HG03135 (cell line): Measurements from ENCODE around the gene MIOX.

Source experiments
- ATAC-seq: cut with Tn5 transposase; IDR thresholded peaks from one replicate; pipeline ENCODE4 v1.9.1; 2021; ENCODE audit warnings: mild to moderate bottlenecking, moderate library complexity; ENCODE audit not compliant: unreplicated experiment

The MIOX gene

DNA sequence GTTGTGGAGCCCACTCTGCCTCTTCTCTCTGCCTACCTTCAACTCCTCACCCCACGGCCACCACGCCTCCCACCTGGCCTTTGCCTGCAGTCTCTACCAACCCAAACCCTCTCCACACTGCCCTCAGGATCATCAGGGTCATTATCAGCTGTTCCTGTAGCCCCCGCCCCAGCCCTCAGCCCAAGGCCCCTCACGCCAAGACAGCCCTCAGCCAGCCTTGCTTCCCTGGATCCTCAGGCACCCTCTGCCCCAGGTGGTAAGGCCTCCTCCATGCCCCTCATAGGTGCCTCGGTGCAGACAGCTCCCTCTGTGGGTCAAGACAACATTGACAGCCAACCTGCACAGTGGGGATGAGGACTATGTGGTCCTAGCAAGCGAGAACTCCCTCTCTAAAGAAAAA, 13.6 kb upstream of the MIOX start:
- ATAC-seq: no peak

DNA sequence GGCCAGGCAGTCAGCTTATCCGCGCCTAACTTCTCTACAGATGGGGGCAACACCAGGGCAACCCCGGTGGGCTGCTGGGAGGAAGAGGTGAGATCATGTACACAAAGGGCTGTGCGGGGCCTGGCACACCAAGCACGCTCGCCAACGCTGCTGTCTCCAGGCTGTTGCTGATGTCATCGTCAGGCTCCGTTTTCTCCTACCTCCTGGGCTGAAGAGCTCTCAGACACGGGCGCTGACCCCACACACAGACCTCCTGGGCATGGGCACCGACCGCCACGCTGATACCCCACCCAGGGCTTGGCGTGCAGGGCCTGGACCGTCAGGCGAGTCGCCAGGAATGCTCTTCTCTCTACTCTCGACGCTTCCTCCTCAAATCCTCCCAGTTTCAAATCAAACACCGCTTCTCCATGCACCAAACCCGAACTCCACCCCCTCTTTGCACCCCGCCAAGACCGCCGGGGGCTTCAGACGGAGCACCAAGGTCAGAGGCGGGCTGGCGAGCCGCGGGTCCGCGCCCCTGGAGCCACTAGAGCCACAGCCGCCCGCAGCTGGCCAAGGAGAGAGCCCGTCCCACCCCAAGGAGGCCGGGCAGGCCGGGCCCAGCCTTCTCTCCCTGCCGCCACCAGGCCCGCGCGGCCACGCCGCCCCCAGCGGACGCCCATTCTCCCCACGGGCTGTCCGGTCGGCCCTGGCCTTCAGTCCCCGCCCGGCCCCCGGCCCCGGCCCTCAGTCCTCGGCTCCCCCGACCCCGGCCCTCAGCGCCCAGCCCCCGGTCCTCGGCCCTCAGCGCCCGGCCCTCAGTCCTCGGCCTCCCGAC, 12.6 kb upstream of the MIOX start:
- ATAC-seq: no peak

DNA sequence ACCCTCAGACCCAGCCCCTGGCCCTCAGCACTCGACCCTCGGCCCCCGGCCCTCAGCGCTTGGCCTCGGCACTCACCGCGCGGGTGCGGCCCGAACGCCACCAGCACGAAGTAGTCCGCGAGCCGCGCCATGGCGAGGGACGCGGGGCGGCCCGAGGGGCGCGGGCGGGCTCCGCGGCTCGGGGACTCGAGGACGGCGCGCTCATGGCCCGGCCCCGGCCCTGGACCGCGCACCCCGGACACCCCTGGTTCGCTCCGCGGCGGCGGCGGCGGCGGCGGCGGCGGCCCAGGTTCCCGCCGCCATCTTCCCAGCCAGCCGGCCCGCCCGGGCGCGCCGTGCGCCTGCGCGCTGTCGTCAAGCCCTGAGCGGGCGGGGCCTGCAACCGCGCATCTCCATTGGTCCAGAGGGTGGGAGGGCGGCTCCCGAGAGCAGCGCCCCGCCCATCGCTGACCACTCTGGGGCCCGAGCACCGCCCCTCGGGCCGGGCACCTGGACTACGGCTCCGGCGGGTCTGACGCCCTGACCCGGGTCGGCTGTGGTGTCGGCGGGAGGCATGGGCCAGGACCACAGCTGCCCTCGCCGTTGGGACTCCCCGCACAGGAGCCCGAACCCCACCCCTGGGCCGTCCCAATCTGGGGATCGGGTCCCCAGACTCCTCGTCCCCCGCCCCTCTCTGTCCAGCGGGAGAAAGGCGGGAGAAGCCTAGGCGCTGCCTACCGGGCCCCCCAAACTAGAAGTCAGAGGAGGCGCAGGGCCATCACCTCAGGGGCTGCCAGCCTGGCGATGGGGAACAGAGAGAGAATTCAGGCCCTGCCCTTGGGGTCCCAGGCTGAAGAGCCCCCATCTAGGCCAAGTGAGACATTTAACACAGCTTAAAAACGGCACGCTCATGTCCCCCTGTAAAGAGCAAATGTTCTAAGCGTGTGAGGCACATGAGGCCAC, 11.7 kb upstream of the MIOX start, which contains the start of gene SBF1:
Gene SBF1, minus strand, starts transcription at position 326 of the 942 bp plus-strand sequence. Its CDS starts 195 bp downstream, at position 131.
- peak; percentile 69 for ATAC-seq

DNA sequence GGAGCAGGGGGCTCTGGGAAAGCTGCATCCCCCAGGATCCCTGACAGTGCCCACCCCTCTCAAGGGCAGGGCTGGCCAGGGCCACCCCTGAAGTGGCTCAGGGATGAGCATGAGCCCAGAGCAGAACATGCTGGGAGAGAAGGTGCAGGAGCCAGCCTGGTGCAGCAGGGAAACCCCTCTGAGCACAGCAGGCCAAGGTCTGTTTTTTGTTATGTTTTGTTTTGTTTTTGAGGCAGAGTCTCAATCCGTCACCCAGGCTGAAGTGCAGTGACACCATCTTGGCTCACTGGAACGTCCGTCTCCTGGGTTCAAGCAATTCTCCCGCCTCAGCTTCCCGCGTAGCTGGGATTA, 11.0 kb upstream of the MIOX start:
- ATAC-seq: no peak

- ATAC-seq: no peak
Measured at GRCh38 chr22:50476868-50477267, 9.8 kb upstream of the MIOX start.

- ATAC-seq: no peak
Measured at GRCh38 chr22:50477923-50478322, 8.7 kb upstream of the MIOX start.

- ATAC-seq: no peak
Measured at GRCh38 chr22:50479721-50480120, 6.9 kb upstream of the MIOX start.

DNA sequence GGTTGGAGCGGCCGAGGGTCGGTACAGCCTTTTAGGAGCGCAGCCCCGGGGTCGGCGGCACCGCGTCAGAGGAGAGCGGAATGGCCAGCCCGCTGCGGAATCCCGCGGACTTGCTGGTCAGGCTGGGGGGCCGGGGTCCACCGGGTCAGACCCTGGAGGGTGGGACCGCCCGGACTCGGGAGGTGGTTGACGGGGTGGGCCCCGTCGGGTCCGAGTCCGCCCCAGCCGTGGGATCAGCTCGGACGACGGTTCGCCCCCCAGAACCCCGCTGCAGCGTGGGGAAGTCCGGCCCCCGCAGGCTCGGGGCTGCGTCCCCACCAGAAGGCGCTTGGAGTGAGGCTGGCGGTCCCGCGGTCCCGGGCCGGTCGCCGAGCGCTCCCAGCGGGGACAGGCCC, 5.6 kb upstream of the MIOX start:
- no peak for ATAC-seq

DNA sequence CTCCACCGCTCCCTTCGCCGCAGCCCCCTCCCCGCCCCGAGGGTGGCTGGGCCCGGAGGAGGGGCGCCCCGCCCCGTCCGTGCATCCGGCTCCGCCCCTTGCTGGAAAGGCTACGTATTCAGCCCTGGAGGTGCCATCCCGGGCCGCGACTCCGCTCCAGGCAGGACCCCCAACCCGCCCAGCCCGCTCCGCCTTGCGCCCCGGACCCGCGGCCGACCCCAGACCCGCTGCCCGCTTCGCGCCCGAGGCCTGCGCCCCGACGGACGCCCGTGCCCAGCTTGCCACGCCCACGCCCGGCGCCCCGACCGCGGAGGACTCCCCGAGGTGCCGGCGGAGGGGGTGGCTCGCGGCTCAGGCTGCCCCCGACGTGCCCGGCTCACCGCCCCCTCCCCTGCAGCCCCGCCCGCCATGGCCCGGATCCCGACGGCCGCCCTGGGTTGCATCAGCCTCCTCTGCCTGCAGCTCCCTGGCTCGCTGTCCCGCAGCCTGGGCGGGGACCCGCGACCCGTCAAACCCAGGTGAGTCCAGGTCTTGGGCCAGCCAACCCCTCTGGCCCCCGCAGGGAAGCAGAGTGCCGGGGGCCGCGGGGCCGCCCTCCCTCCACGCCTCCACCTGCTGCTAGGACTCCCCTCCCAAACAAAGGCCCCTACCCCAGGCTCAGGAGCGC, 5.1 kb upstream of the MIOX start, which contains the start of gene ADM2:
Gene ADM2, plus strand, starts transcription at position 104 of the 667 bp plus-strand sequence. Its CDS starts 305 bp downstream, at position 409.
- no peak for ATAC-seq

DNA sequence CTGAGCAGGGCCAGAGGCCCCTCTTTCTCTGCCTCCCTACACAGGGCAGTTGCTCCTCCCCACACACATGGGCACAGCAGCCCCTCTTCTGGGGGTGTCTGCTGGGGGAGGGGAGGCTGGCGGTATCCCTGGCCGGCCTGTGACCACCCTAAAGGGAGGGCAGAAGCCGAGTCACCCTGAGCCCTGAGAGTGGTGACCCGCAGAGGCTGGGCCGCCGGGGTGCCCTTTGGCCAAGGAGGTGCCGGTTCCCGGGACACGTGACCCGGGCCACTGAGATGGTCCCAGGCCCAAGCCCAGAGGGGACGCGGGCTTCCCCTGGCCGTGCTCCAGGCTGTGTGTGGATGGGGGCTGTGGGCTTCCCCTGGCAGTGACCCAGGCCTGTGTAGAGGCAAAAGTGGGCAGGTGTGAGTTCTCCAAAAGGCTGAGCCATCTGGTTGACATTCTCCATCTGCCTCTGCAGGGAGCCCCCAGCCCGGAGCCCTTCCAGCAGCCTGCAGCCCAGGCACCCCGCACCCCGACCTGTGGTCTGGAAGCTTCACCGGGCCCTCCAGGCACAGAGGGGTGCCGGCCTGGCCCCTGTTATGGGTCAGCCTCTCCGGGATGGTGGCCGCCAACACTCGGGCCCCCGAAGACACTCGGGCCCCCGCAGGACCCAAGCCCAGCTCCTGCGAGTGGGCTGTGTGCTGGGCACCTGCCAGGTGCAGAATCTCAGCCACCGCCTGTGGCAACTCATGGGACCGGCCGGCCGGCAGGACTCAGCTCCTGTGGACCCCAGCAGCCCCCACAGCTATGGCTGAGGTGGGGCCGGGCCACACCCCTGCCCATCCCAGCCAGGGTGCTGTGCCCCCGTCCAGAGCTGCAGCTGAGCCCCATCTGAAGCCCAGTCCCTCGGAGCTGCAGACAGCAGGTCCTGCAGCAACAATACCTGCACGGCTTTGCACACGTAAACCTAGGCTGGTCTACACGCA, 4.3 kb upstream of the MIOX start:
- ATAC-seq: no peak

DNA sequence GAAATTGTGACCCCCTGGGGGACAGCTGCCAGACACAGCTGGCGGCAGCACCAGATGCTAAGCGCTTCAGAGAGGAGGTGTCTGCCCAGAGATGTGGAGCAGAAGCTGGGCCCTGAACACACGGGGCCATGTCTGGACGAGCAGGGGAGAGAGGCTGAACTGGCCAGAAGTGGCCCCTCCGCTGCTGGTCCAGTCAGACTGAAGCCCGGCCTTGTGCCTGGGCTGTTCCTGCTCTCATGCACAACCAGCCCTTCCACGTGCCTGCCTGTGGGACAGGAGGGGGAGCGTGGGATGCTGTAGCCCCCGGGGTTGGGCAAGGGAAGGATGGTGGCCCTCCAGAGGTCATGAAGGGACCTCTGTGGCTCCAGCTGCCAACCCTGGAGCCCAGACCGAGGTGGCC, 3.6 kb upstream of the MIOX start:
- no peak for ATAC-seq

DNA sequence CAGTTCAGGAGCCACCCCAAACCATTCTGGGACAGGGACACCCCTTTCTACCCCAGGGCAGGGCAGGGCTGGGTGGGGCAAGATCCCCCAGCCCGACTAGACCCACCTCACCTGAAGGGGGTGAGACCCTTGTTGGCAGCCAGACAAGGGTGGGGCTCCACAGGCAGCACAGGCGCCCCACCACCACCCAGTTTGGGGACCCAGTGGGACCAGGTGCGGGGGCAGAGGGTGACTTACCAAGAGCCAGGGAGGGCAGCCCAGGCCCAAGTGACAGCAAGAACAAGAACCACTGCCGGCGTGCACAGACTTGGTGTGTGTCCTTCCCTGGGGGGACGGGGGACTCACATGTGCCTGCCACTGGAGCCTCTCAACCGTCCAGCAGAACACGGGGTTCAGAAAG, 3.1 kb upstream of the MIOX start:
- ATAC-seq: no peak

GRCh38 chr22:50483977-50484853, 2.4 kb upstream of the MIOX start:
- ATAC-seq: no peak

DNA sequence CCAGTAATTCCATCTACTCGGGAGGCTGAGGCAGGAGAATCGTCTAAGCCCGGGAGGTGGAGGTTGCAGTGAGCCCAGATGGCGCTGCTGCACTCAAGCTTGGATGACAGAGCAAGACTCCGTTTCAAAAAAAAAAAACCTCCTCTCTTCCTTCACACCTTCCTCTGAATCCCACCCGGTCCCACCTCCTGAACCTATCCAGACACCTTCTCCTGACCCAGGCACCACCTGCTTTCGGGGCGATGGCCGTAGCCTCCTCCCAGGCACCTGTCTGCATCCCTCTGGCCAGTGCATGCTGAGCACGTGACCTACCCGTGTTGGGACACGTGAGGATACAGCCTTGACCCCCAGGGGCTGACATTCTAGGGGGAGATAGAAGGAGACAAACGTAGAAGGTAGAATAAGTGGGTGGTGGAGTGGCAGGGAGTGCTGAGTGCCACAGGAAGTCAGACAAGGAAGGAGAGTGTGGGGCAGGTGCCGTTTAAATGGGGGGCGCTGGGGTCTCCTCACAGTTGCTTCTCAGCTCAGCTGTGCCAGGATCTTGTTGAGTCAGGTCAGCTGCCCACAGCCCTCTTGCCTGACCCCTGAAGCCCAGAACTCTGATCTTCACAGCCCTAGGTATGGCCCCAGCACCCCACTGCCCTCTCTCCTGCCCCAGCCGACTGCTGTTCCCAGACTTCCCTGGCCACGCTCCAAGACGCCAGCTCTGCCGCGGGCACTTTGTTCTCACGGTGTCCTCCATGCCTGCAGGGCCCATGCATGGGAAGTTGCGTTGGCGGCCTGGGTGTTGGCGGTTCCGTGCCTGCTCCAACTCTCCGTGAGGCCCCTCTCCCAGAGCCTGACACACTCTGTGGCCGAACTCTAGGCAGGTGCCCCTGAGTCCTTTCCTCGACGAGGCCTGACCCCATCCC, 1.2 kb upstream of the MIOX start:
- no peak for ATAC-seq

DNA sequence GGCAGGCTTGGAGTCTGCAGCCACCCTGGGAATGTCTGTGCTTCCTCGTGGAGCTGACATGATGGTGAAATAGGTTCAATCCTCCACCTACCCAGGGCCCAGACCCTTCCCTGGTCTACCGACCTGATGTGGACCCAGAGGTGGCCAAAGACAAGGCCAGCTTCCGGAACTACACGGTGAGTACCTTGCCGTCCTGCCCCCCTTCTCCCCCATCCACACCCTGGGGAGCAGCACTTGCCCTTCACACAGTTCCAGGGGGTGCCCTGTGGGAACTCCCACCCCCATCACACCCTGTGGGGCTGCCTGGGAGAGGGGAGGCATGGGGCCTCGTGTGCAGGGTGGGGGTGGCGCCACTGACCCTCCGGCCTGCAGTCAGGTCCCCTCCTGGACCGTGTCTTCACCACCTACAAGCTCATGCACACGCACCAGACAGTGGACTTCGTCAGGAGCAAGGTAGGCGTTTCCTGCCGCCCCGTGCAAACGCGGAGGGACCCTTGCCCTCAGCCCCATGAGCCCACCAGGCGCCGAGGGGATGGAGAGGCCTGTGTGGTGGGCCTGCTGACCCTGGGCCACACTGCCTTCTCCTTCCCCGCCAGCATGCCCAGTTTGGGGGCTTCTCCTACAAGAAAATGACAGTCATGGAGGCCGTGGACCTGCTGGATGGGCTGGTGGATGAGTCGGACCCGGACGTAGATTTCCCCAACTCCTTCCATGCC, 789 bp downstream of the MIOX start:
- no peak for ATAC-seq

DNA sequence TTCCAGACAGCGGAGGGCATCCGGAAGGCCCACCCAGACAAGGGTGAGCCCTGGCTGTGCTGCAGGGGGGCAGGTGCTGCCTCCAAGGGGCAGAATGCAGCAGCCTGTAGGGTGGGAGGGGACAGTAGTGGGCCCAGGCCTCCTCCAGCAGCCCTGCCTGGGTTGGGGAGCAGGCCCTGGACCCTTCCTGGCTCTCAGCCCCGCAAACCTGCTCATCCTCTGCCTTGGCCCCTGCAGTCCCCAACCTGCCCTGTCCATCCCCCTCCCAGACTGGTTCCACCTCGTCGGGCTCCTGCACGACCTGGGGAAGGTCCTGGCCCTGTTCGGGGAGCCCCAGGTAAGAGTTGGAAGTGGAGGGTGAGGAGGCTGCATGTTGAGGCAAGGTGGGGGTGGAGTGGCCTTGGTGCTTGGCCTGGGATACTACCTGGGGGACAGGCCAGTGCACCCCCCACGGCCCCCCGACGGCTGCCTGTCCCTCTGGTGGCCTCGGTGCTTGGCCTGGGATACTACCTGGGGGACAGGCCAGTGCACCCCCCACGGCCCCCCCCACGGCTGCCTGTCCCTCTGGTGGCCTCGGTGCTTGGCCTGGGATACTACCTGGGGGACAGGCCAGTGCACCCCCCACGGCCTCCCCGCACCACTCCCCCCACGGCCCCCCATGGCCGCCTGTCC, 1.5 kb downstream of the MIOX start:
- ATAC-seq: no peak

- no peak for ATAC-seq
Measured at GRCh38 chr22:50488886-50489285, 2.2 kb downstream of the MIOX start.
